HepG2 (cell line): ENCODE results near the gene SLC2A13. TPM values are rescaled to one million over a fixed set of nuclear protein-coding genes. Genes with fewer than 3 reads are reported as not detected.

ENCODE experiments used
- ATAC-seq: fragments of 200-7000 bp; cut with Tn5 transposase; 3 replicates; pipeline ENCODE4 v1.9.1; 2020; ENCODE audit warnings: mild to moderate bottlenecking, moderate library complexity
- BruUV-seq: library from RNA; stranded (reverse); fragments of 400-500 nt; replicated peaks from 2 replicates; lab custom pipeline; 2021; lab: Mats Ljungman, UMichigan
- CTCF ChIA-PET: fragments of 300-600 bp; formaldehyde crosslinking; extraction: SDS; loops from one replicate; lab custom pipeline; 2021; ENCODE audit warnings: low total read pairs, inconsistent platforms, low intra/inter-chr PET ratio; lab: Yijun Ruan, JAX
- POLR2A ChIA-PET: fragments of 350-600 bp; sonication (Branson Sonifier 250); formaldehyde crosslinking; loops from one replicate; lab custom pipeline; 2020; ENCODE audit warnings: antibody characterized with exemption, inconsistent platforms; lab: Yijun Ruan, JAX
- DNase-seq: peaks from one replicate; pipeline ENCODE4 v3.0.0-alpha.2; 2015; ENCODE audit warnings: low spot score
- FAIRE-seq: peaks from 3 replicates; lab custom pipeline; 2011; peaks lifted over from hg19 to GRCh38; lab: Jason Lieb, UNC
- H2AFZ ChIP-seq: one replicate; pipeline ENCODE4 v1.6.1; 2011; ENCODE audit warnings: low read length, inconsistent platforms
- H3K27ac ChIP-seq: fragments of 300-600 bp; 3 replicates; pipeline ENCODE4 v1.8.0; 2011; ENCODE audit warnings: mixed run types, mild to moderate bottlenecking, mixed read lengths, low read length, inconsistent platforms; ENCODE audit not compliant: insufficient read depth; ENCODE audit errors: extremely low read length
- H3K27me3 ChIP-seq, 2 experiments: fragments of 200-600 bp in 1 of 2; 2 replicates in 1 of 2; 3 replicates in 1 of 2; pipeline versions ENCODE4 v1.6.0 to v1.8.0; 2011; ENCODE audit warnings: low read length in 2 of 2, mild to moderate bottlenecking in 2 of 2, moderate library complexity in 2 of 2, inconsistent platforms in 1 of 2; ENCODE audit not compliant: insufficient read depth in 2 of 2, control insufficient read depth in 1 of 2
- H3K36me3 ChIP-seq, 2 experiments: fragments of 200-600 bp in 1 of 2; replicated peaks in 1 of 2; 2 replicates in 1 of 2; 3 replicates in 1 of 2; pipeline versions ENCODE4 v1.5.1 to v1.8.0; 2011; ENCODE audit warnings: low read length in 2 of 2, inconsistent platforms in 1 of 2; ENCODE audit not compliant: insufficient read depth in 2 of 2, control insufficient read depth in 1 of 2
- H3K4me1 ChIP-seq: 2 replicates; pipeline ENCODE4 v1.5.1; 2012; ENCODE audit warnings: low read length, inconsistent platforms; ENCODE audit not compliant: insufficient read depth
- H3K4me2 ChIP-seq: 2 replicates; pipeline ENCODE4 v1.6.0; 2011; ENCODE audit warnings: low read depth, low read length, inconsistent platforms
- H3K4me3 ChIP-seq, 3 experiments: fragments of 200-600 bp in 1 of 3; sonication (generic), shearing (Covaris generic) in 1 of 3; replicated peaks in 1 of 3; 2 replicates each; pipeline ENCODE4 v1.5.1; 2011 to 2016; ENCODE audit warnings: low read length in 3 of 3, inconsistent platforms in 2 of 3, low read depth in 2 of 3, mild to moderate bottlenecking in 2 of 3, control low read depth in 1 of 3, mixed read lengths in 1 of 3; ENCODE audit not compliant: insufficient read depth in 1 of 3
- H3K79me2 ChIP-seq: one replicate; pipeline ENCODE4 v1.6.1; 2011; ENCODE audit warnings: low read length, inconsistent platforms; ENCODE audit not compliant: insufficient read depth
- H3K9ac ChIP-seq: 2 replicates; pipeline ENCODE4 v1.6.0; 2011; ENCODE audit warnings: mild to moderate bottlenecking, low read depth, low read length, inconsistent platforms; ENCODE audit not compliant: insufficient read depth
- H3K9me3 ChIP-seq: 2 replicates; pipeline ENCODE4 v1.5.1; 2012; ENCODE audit warnings: mild to moderate bottlenecking, low read length
- H4K20me1 ChIP-seq: 2 replicates; pipeline ENCODE4 v1.6.0; 2011; ENCODE audit warnings: inconsistent platforms, mild to moderate bottlenecking, low read length, moderate library complexity; ENCODE audit not compliant: insufficient read depth
- ATRX ChIP-seq: sonication (generic); formaldehyde crosslinking; IDR thresholded peaks from 2 replicates; pipeline ENCODE4 v1.4.0; 2020; ENCODE audit warnings: missing genetic modification reagents, borderline replicate concordance
- CREM ChIP-seq, 2 experiments: sonication (generic) in 1 of 2; formaldehyde crosslinking in 1 of 2; IDR thresholded peaks; 2 replicates each; pipeline versions ENCODE4 v1.4.0 to v1.6.1; 2016 to 2020; ENCODE audit warnings: antibody characterized with exemption in 1 of 2, mild to moderate bottlenecking in 1 of 2, missing genetic modification reagents in 1 of 2
- FOXO1 ChIP-seq: sonication (generic); formaldehyde crosslinking; IDR thresholded peaks from 2 replicates; pipeline ENCODE4 v1.4.0; 2020; ENCODE audit warnings: missing genetic modification reagents
- GLMP ChIP-seq: sonication (generic); formaldehyde crosslinking; IDR thresholded peaks from 2 replicates; pipeline ENCODE4 v1.9.0; 2021; ENCODE audit warnings: missing genetic modification reagents, mild to moderate bottlenecking, borderline replicate concordance
- MXD1 ChIP-seq: sonication (generic); formaldehyde crosslinking; IDR thresholded peaks from 2 replicates; pipeline ENCODE4 v1.4.0; 2020; ENCODE audit warnings: mild to moderate bottlenecking, missing genetic modification reagents
- NFE2 ChIP-seq: sonication (generic); formaldehyde crosslinking; IDR thresholded peaks from 2 replicates; pipeline ENCODE4 v1.4.0; 2020; ENCODE audit warnings: missing genetic modification reagents
- PHF8 ChIP-seq: sonication (generic); formaldehyde crosslinking; IDR thresholded peaks from 2 replicates; pipeline ENCODE4 v1.5.0; 2020; ENCODE audit warnings: missing genetic modification reagents
- PLRG1 ChIP-seq: fragments of 450-650 bp; conservative IDR thresholded peaks from 2 replicates; pipeline ENCODE4 v1.6.1; 2016
- TCF7 ChIP-seq: sonication (generic); IDR thresholded peaks from 2 replicates; pipeline ENCODE4 v1.6.1; 2016; ENCODE audit warnings: antibody characterized with exemption, low read depth
- TERF1 ChIP-seq: sonication (generic); formaldehyde crosslinking; IDR thresholded peaks from 2 replicates; pipeline ENCODE4 v1.8.0; 2022; ENCODE audit warnings: mild to moderate bottlenecking, missing genetic modification reagents, moderate library complexity
- YEATS4 ChIP-seq: sonication (generic); formaldehyde crosslinking; IDR thresholded peaks from 2 replicates; pipeline ENCODE4 v1.4.0; 2020; ENCODE audit warnings: missing genetic modification reagents, borderline replicate concordance
- YY1 ChIP-seq: IDR thresholded peaks from 2 replicates; pipeline ENCODE4 v1.6.1; 2011; ENCODE audit warnings: low read length, low read depth, moderate library complexity, mild to moderate bottlenecking; ENCODE audit not compliant: insufficient read depth, insufficient replicate concordance
- ZNF331 ChIP-seq: sonication (generic); formaldehyde crosslinking; IDR thresholded peaks from 2 replicates; pipeline ENCODE4 v1.4.0; 2020; ENCODE audit warnings: missing genetic modification reagents
- ZNF407 ChIP-seq: sonication (generic); formaldehyde crosslinking; IDR thresholded peaks from one replicate; pipeline ENCODE4 v1.5.1; 2020; ENCODE audit warnings: mild to moderate bottlenecking, missing genetic modification reagents; ENCODE audit errors: not compliant biosample characterization
- WGBS: methylation state at CpG from one replicate; pipeline ENCODE4 v1.1.6; 2017; ENCODE audit warnings: low lambda C conversion rate; 5-methylcytosine and 5-hydroxymethylcytosine counted together
- in situ Hi-C: cut with HindIII; loops from 2 replicates; pipeline ENCODE4 v1.10.0; 2017; ENCODE audit warnings: low pct_unique_long_range_greater_than_20kb; ENCODE audit not compliant: extremely low pct_ligation_motif_present
- intact Hi-C: fragments of 100-400 bp; cut with micrococcal nuclease; formaldehyde crosslinking; loops from one replicate; pipeline ENCODE4 v1.10.0; 2022; ENCODE audit not compliant: unreplicated experiment
- polyA plus RNA-seq, 8 experiments: library from polyadenylated mRNA; depleted of rRNA in 3 of 8; stranded (reverse) in 7 of 8; unstranded in 1 of 8; fragments of >200 nt; fragmentation: Illumina TruSeq in 4 of 8; extraction: Trizol in 4 of 8; gene quantifications; 2 replicates each; pipeline versions ENCODE4 v1.2.1 to v1.2.3, GENCODE V29; 2011 to 2016; ENCODE audit warnings: low read depth in 4 of 8, missing spikeins in 1 of 8, mixed read lengths in 1 of 8; ENCODE audit not compliant: insufficient read depth in 1 of 8
- total RNA-seq, 5 experiments: library from RNA; depleted of rRNA; stranded (reverse); fragments of >200 nt; fragmentation: Illumina TruSeq; extraction: Trizol; gene quantifications; 2 replicates each; pipeline ENCODE4 v1.2.3, GENCODE V29; 2016; ENCODE audit warnings: low read depth in 1 of 5

The SLC2A13 gene
- total and polyA plus RNA-seq, 2 of the 13 experiments (the other 11 are each of a cell fraction or from before 2014, with no cell fraction given): 5.5 to 6.0 TPM

GRCh38 chr12:40013292-40013691 lies 92.6 kb downstream of the SLC2A13 start:
- Histone ChIP-seq H3K27me3 (no peaks in the 10 kb centered on the region), H3K27ac (no peak overlapping the region), H4K20me1 (no peaks in the 10 kb centered on the region), H3K36me3 (no peaks in the 10 kb centered on the region), H3K9ac (no peak overlapping the region), H3K4me1 (no peaks in the 10 kb centered on the region), H3K79me2 (no peaks in the 10 kb centered on the region), H3K9me3 (no peaks in the 10 kb centered on the region), H3K4me3 (no peak overlapping the region), H3K4me2 (no peak overlapping the region), H2AFZ (no peak overlapping the region)
- ATAC-seq (no peak), DNase-seq (no peak), FAIRE-seq (no peak)
- in situ Hi-C loops: loop anchor here (5.0 kb wide), 1 partner anchor 94 kb away; the partner anchor contains the start of gene SLC2A13
- 86% methylated on average over 1 of the region's 1 CpG for WGBS
- CTCF ChIA-PET: no interaction called here
- no TSS peak for BruUV-seq
- POLR2A ChIA-PET: no interaction called here
- intact Hi-C loops: loop anchor here (5.0 kb wide), 2 partner anchors 246 to 299 kb away; no protein-coding TSS in a partner anchor
- TF ChIP-seq GLMP (CRISPR knock-in tag) (no peak), CREM (IDR thresholded peaks at IDR 0.05) (no peak), CREM (CRISPR knock-in tag; IDR thresholded peaks at IDR 0.05) (no peak), YY1 (no peak), YEATS4 (CRISPR knock-in tag) (no peak), ZNF331 (no peak), ATRX (CRISPR knock-in tag) (no peak), NFE2 (CRISPR knock-in tag) (no peak), FOXO1 (no peak), PHF8 (no peak), TERF1 (CRISPR knock-in tag) (no peak), ZNF407 (no peak), TCF7 (no peak), PLRG1 (no peak), MXD1 (CRISPR knock-in tag) (no peak)
